SK-N-SH (cell line): ENCODE data around the gene FRMD8. TPM values are rescaled to one million over a fixed set of nuclear protein-coding genes. Genes with fewer than 3 reads are reported as not detected.

Source experiments
- CTCF ChIA-PET: fragments of 300-600, 350-600 bp; formaldehyde crosslinking; extraction: SDS; loops from one replicate; lab custom pipeline; 2021; lab: Yijun Ruan, JAX
- POLR2A ChIA-PET: fragments of 350-600 bp; sonication (Branson Sonifier 250); formaldehyde crosslinking; extraction: SDS; loops from one replicate; lab custom pipeline; 2020; ENCODE audit warnings: antibody characterized with exemption, inconsistent platforms; lab: Yijun Ruan, JAX
- DNase-seq: peaks from one replicate; pipeline ENCODE4 v3.0.0; 2012
- H2AFZ ChIP-seq: fragments of 200-600 bp; sonication (generic); 2 replicates; pipeline ENCODE4 v1.8.1; 2016; ENCODE audit warnings: antibody characterized with exemption, mild to moderate bottlenecking, low read depth
- H3F3A ChIP-seq: fragments of 200-600 bp; sonication (generic); replicated peaks from 2 replicates; pipeline ENCODE3; 2016; ENCODE audit warnings: antibody characterized with exemption, mild to moderate bottlenecking; ENCODE audit not compliant: insufficient read depth
- H3K27ac ChIP-seq, 2 experiments: fragments of 200-500 bp in 1 of 2; fragments of 200-600 bp in 1 of 2; sonication (Bioruptor generic) in 1 of 2; sonication (generic), shearing (Covaris generic) in 1 of 2; 2 replicates each; pipeline versions ENCODE4 v1.5.1 to v1.6.1; 2014 to 2016; ENCODE audit warnings: low read depth in 2 of 2, inconsistent platforms in 1 of 2, low read length in 1 of 2, mild to moderate bottlenecking in 1 of 2, mixed read lengths in 1 of 2
- H3K27me3 ChIP-seq: fragments of 200-600 bp; sonication (generic), shearing (Covaris generic); 2 replicates; pipeline ENCODE4 v1.6.1; 2016; ENCODE audit warnings: mixed run types; ENCODE audit not compliant: insufficient read depth
- H3K36me3 ChIP-seq, 2 experiments: fragments of 200-500 bp in 1 of 2; fragments of 200-600 bp in 1 of 2; sonication (Bioruptor generic) in 1 of 2; sonication (generic) in 1 of 2; replicated peaks in 1 of 2; 2 replicates each; pipeline versions ENCODE3 to v1.5.1; 2014 to 2016; ENCODE audit warnings: low read length in 1 of 2, mild to moderate bottlenecking in 1 of 2; ENCODE audit not compliant: insufficient read depth in 2 of 2, control insufficient read depth in 1 of 2
- H3K4me1 ChIP-seq, 2 experiments: fragments of 200-500 bp in 1 of 2; fragments of 200-600 bp in 1 of 2; sonication (Bioruptor generic) in 1 of 2; sonication (generic), shearing (Covaris generic) in 1 of 2; 2 replicates each; pipeline versions ENCODE4 v1.5.1 to v1.6.1; 2014 to 2016; ENCODE audit warnings: low read depth in 1 of 2, low read length in 1 of 2, mixed run types in 1 of 2; ENCODE audit not compliant: insufficient read depth in 2 of 2, control insufficient read depth in 1 of 2
- H3K4me2 ChIP-seq: fragments of 200-600 bp; sonication (generic), shearing (Covaris generic); 2 replicates; pipeline ENCODE4 v1.6.1; 2017; ENCODE audit warnings: mixed run types
- H3K4me3 ChIP-seq, 2 experiments: fragments of 200-500 bp in 1 of 2; fragments of 200-600 bp in 1 of 2; sonication (Bioruptor generic) in 1 of 2; sonication (generic), shearing (Covaris generic) in 1 of 2; 2 replicates each; pipeline versions ENCODE4 v1.5.1 to v1.8.1; 2014 to 2016; ENCODE audit warnings: low read depth in 2 of 2, inconsistent platforms in 1 of 2, low read length in 1 of 2, mild to moderate bottlenecking in 1 of 2, mixed read lengths in 1 of 2, moderate library complexity in 1 of 2
- H3K79me2 ChIP-seq: fragments of 200-600 bp; sonication (generic); 2 replicates; pipeline ENCODE4 v1.8.1; 2017; ENCODE audit warnings: mild to moderate bottlenecking; ENCODE audit not compliant: insufficient read depth
- H3K9ac ChIP-seq: fragments of 200-600 bp; sonication (generic); 2 replicates; pipeline ENCODE4 v1.6.1; 2017; ENCODE audit warnings: mixed run types
- H3K9me2 ChIP-seq: fragments of 200-600 bp; sonication (generic); 2 replicates; pipeline ENCODE4 v1.6.1; 2017; ENCODE audit warnings: mixed run types
- H3K9me3 ChIP-seq: fragments of 200-600 bp; sonication (generic); 2 replicates; pipeline ENCODE4 v1.6.1; 2017; ENCODE audit warnings: mixed run types, mild to moderate bottlenecking, moderate library complexity
- H4K20me1 ChIP-seq: fragments of 200-600 bp; sonication (generic); 2 replicates; pipeline ENCODE4 v1.6.1; 2017; ENCODE audit warnings: mild to moderate bottlenecking, mixed run types; ENCODE audit not compliant: insufficient read depth
- CTCF ChIP-seq: fragments of 200-600 bp; sonication (generic); IDR thresholded peaks from 2 replicates; pipeline ENCODE4 v1.6.1; 2017; ENCODE audit warnings: antibody characterized with exemption, mild to moderate bottlenecking, moderate library complexity
- ELF1 ChIP-seq: IDR thresholded peaks from 2 replicates; pipeline ENCODE4 v1.4.0; 2012
- EP300 ChIP-seq, 2 experiments: IDR thresholded peaks; 2 replicates each; pipeline versions ENCODE4 v1.4.0 to v1.6.1; 2012; ENCODE audit warnings: borderline replicate concordance in 1 of 2, low read depth in 1 of 2, low read length in 1 of 2
- FOSL2 ChIP-seq: IDR thresholded peaks from 2 replicates; pipeline ENCODE4 v1.4.0; 2012; ENCODE audit warnings: low read depth, mild to moderate bottlenecking, moderate library complexity, borderline replicate concordance
- FOXM1 ChIP-seq: IDR thresholded peaks from 2 replicates; pipeline ENCODE4 v1.4.0; 2012; ENCODE audit warnings: low read depth, mild to moderate bottlenecking
- GABPA ChIP-seq: IDR thresholded peaks from 2 replicates; pipeline ENCODE4 v1.4.0; 2012; ENCODE audit warnings: low read depth, mild to moderate bottlenecking
- GATA2 ChIP-seq: sonication (generic); formaldehyde crosslinking; IDR thresholded peaks from 2 replicates; pipeline ENCODE4 v1.5.0; 2020; ENCODE audit warnings: mild to moderate bottlenecking, missing genetic modification reagents
- JUND ChIP-seq: IDR thresholded peaks from 2 replicates; pipeline ENCODE4 v1.4.0; 2012
- MXI1 ChIP-seq: IDR thresholded peaks from 2 replicates; pipeline ENCODE4 v1.6.1; 2012; ENCODE audit warnings: mild to moderate bottlenecking, low read depth, low read length, improper control_type of control experiment
- PBX3 ChIP-seq: IDR thresholded peaks from 2 replicates; pipeline ENCODE4; 2012
- POLR2AphosphoS5 ChIP-seq: IDR thresholded peaks from 2 replicates; pipeline ENCODE4 v1.6.1; 2012; ENCODE audit warnings: low read depth, low read length
- RAD21 ChIP-seq: IDR thresholded peaks from 2 replicates; pipeline ENCODE4 v1.6.1; 2012; ENCODE audit warnings: mild to moderate bottlenecking, low read length
- RCOR1 ChIP-seq: fragments of 150-350 bp; IDR thresholded peaks from 2 replicates; pipeline ENCODE4 v1.6.1; 2017; ENCODE audit warnings: antibody characterized with exemption, low read length
- REST ChIP-seq: IDR thresholded peaks from 2 replicates; pipeline ENCODE4 v1.6.1; 2012; ENCODE audit warnings: mild to moderate bottlenecking, low read depth, low read length, moderate library complexity
- RFX5 ChIP-seq: IDR thresholded peaks from 2 replicates; pipeline ENCODE4 v1.6.1; 2012; ENCODE audit warnings: mild to moderate bottlenecking, improper control_type of control experiment, low read length
- RXRA ChIP-seq: IDR thresholded peaks from 2 replicates; pipeline ENCODE4 v1.4.0; 2012; ENCODE audit warnings: low read depth, mild to moderate bottlenecking, borderline replicate concordance
- SIN3A ChIP-seq: IDR thresholded peaks from 2 replicates; pipeline ENCODE4 v1.6.1; 2012; ENCODE audit warnings: low read depth, mild to moderate bottlenecking, low read length, moderate library complexity, borderline replicate concordance
- TAF1 ChIP-seq: IDR thresholded peaks from 2 replicates; pipeline ENCODE4 v1.6.1; 2012; ENCODE audit warnings: low read depth, mild to moderate bottlenecking, low read length, moderate library complexity, borderline replicate concordance
- YY1 ChIP-seq: IDR thresholded peaks from 2 replicates; pipeline ENCODE4 v1.4.0; 2012; ENCODE audit warnings: low read depth, mild to moderate bottlenecking
- ZBTB33 ChIP-seq: IDR thresholded peaks from 2 replicates; pipeline ENCODE4 v1.4.0; 2012; ENCODE audit warnings: low read depth, borderline replicate concordance
- WGBS: methylation state at CpG from one replicate; pipeline ENCODE4 v1.1.6; 2017; ENCODE audit warnings: low lambda C conversion rate; 5-methylcytosine and 5-hydroxymethylcytosine counted together
- polyA plus RNA-seq, 3 experiments: library from polyadenylated mRNA; depleted of rRNA; stranded (reverse); fragments of >200 nt; gene quantifications; 2 replicates each; pipeline ENCODE4 v1.2.3, GENCODE V29; 2012

The FRMD8 gene
- polyA plus RNA-seq, 1 of the 3 experiments (the other 2 are of a cell fraction) = 19.0 TPM

- peak; percentile 1; the same call in 1 of the 2 replicates for TF ChIP-seq FOSL2
Observed at GRCh38 chr11:65426839-65427690, 40.6 kb downstream of the FRMD8 start (continued).

- CTCF ChIA-PET = interaction anchor here (1.0 kb wide), 1 partner anchor 11 kb away, joined by 7 read pairs; no protein-coding TSS in a partner anchor
- TF ChIP-seq YY1 = no peak
- no peak for TF ChIP-seq EP300 (IDR thresholded peaks at IDR 0.05; ENCODE audit: borderline replicate concordance in 1 of 2, low read depth in 1 of 2, low read length in 1 of 2)
- TF ChIP-seq MXI1 = peak; percentile 68
- no peak for TF ChIP-seq GABPA
- peak; percentile 12; the same call in 1 of the 2 replicates for TF ChIP-seq TAF1
- TF ChIP-seq FOXM1 = 0 out of 2 replicates have a peak, but pooled peaks have one; percentile 10
- peak; percentile 3; the same call in 1 of the 2 replicates for TF ChIP-seq PBX3
- TF ChIP-seq GATA2 (CRISPR knock-in tag) = no peak
- TF ChIP-seq JUND = peak; percentile 34
- TF ChIP-seq RXRA = 0 out of 2 replicates have a peak, but pooled peaks have one; percentile 3
- TF ChIP-seq REST = peak; percentile 51; the same call in 1 of the 2 replicates
- TF ChIP-seq RFX5 = no peak
- no peak for TF ChIP-seq RAD21
- TF ChIP-seq POLR2AphosphoS5 = peak; percentile 9
- TF ChIP-seq CTCF = no peak
- no peak for TF ChIP-seq RCOR1
- peak; percentile 22; the same call in 1 of the 2 replicates for TF ChIP-seq ELF1
- TF ChIP-seq ZBTB33 = no peak; the same call in 1 of the 2 replicates
- TF ChIP-seq SIN3A = peak; percentile 90
- DNase-seq = no peak
- Histone ChIP-seq H3K36me3 (peaks cover 61 to 98% of the 10 kb centered on the region in 2 experiments), H3K27me3 (no peaks in the 10 kb centered on the region), H3K27ac (peak overlapping the region; percentile 100), H2AFZ (no peak overlapping the region), H3K9me2 (no peaks in the 10 kb centered on the region), H3K9ac (peak overlapping the region; percentile 98), H3F3A (peaks cover 98% of the 10 kb centered on the region), H3K4me2 (peak overlapping the region; percentile 94), H3K9me3 (no peaks in the 10 kb centered on the region), H3K4me3 (peak overlapping the region; percentile 77 to 83), H4K20me1 (peaks cover 100% of the 10 kb centered on the region), H3K79me2 (peaks cover 100% of the 10 kb centered on the region), H3K4me1 (peaks cover 4 to 34% of the 10 kb centered on the region in 2 experiments; a peak in 2 of 4 replicates)
- POLR2A ChIA-PET = interaction anchor here (1.9 to 17.2 kb wide), 2 partner anchors 9 to 70 kb away, joined by 11 to 1027 read pairs; partner anchors contain the start of gene MALAT1
- WGBS = 6% methylated on average over 11 of the region's 11 CpGs
Observed at GRCh38 chr11:65427691-65428577, 41.5 kb downstream of the FRMD8 start.
